ENCODE data around the gene MRPS27.
"Not testable (repeated sequence)": the region's sequence is repeated elsewhere in the genome, so short reads cannot be mapped to it uniquely, and the experiment has no call there.

MRPS27 gene

GRCh38 chr5:72177538-72177937 is 142.5 kb downstream of the MRPS27 start:
- in situ Hi-C loops (cut with MboI; ENCODE audit: low sequenced_read_pairs), result no loop called here

GRCh38 chr5:72172786-72173185 is 147.3 kb downstream of the MRPS27 start:
- in situ Hi-C loops (cut with MboI; ENCODE audit: low sequenced_read_pairs), result no loop called here

GRCh38 chr5:72171667-72172066 is 148.4 kb downstream of the MRPS27 start:
- in situ Hi-C loops (cut with MboI; ENCODE audit: low sequenced_read_pairs), result no loop called here

GRCh38 chr5:72171181-72171580 is 148.9 kb downstream of the MRPS27 start:
- in situ Hi-C loops (cut with MboI; ENCODE audit: low sequenced_read_pairs), result not testable (repeated sequence)

GRCh38 chr5:72170101-72170500 is 149.9 kb downstream of the MRPS27 start:
- in situ Hi-C loops (cut with MboI; ENCODE audit: low sequenced_read_pairs), result no loop called here
